ENCODE data around the gene HOXC4. TPM values are rescaled to one million over a fixed set of nuclear protein-coding genes. Genes with fewer than 3 reads are reported as not detected.
A peak's percentile ranks its signal among the peaks of the same experiment; 100 is the strongest.

The HOXC4 gene
- total RNA-seq, 4 donors from 2014 or later = 0.69 to 5.7 (median 2.7) TPM

DNA sequence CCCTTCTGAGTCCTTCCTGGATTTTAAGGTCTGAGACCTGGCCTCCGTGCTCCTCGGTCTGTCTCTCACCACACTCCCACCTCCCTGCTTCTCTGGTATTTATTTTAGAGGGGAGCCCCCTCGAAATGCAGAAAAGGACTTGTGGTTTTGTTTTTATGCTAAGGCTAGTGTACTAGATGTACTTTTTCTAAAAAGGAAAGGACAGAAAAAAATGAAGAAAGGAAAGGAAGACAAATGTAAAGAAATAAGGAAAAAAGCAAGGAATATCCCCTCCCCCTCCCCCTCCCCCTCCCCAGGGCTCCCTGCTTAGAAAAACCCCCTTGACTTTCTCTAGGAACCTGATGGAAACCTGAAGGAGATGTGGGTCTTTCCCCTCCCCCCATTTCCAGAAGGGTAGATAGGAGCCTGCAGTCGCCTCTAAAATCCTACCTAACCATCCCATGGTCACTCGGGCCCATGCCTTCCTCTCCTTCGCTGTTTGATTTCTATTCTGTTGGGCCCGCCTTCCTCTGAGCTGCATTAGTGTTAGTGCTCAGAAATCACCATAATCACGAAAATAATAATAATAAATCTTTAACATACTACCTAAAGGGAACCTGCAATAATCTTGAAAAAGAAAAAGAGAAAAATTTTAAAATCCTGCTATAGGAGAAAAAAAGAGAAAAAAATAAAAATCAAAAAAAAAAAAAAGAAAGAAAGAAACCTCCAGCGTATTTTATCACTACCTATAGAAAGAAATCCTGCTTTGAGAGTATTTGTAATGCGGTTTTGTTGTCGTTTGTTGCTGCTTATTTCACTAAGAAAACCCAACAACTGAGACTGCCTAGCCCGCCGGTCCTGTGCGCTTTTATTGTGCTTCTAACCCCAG lies 41.7 kb upstream of the HOXC4 start:
- TF ChIP-seq EP300 (IDR thresholded peaks at IDR 0.05) = no peak
- no peak for TF ChIP-seq POLR2AphosphoS5 (IDR thresholded peaks at IDR 0.05)
- no peak for TF ChIP-seq POLR2A (IDR thresholded peaks at IDR 0.05)
- TF ChIP-seq, protein P1, sequence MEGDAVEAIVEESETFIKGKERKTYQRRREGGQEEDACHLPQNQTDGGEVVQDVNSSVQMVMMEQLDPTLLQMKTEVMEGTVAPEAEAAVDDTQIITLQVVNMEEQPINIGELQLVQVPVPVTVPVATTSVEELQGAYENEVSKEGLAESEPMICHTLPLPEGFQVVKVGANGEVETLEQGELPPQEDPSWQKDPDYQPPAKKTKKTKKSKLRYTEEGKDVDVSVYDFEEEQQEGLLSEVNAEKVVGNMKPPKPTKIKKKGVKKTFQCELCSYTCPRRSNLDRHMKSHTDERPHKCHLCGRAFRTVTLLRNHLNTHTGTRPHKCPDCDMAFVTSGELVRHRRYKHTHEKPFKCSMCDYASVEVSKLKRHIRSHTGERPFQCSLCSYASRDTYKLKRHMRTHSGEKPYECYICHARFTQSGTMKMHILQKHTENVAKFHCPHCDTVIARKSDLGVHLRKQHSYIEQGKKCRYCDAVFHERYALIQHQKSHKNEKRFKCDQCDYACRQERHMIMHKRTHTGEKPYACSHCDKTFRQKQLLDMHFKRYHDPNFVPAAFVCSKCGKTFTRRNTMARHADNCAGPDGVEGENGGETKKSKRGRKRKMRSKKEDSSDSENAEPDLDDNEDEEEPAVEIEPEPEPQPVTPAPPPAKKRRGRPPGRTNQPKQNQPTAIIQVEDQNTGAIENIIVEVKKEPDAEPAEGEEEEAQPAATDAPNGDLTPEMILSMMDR (IDR thresholded peaks at IDR 0.05) = no peak
- no peak for ATAC-seq
- no peaks in the 10 kb centered on the region for H3K36me3 ChIP-seq
- H3K9me3 ChIP-seq = no peaks in the 10 kb centered on the region
- no peak overlapping the region for H3K4me3 ChIP-seq
- no peak overlapping the region for H3K27ac ChIP-seq
- H3K27me3 ChIP-seq = peaks cover 99% of the 10 kb centered on the region
- peaks cover 0 to 34% (median 14%) of the 10 kb centered on the region in 3 donors for H3K4me1 ChIP-seq
- WGBS, 2 donors (ENCODE audit: low coverage in 1 of 2) = 29 to 32% methylated on average over 9 to 11 of the region's 14 CpGs

DNA sequence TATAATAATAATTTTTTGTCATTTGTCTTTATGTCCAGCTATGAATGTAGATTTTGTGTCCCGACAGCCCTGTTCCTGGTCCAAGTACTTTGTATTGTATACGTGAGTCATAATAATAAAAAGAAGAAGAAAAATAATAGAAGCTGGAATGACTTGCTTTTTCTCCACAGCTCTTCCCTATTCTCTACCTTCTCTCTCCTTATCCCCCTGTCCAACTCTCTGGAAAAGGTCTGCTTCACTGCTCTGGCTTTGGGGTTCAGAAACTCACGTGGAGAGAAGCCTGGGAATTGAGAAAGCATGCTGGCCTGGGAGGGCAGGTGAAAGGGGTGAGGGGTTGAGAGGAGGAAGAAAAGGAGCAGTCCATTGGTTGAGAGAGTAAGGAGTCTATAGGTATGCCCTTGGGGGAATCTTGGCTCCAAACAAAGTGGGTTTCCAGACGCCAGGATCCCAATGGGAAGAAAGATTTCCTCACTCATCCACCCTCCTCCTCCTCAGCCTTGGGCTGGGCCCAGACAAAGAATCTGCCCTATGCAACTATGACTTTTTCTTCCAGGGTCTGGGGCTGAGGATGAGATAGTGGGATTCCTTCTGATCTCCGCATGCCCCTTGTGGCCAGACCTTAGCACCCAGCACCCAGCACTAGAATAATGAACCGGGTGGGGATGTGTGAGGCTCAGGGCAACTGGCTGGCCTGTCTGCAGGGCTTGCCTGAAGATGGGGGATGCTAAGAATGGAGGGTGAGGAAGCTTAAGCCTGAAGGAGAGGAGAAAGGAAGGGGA lies 40.8 kb upstream of the HOXC4 start:
- no peak for ATAC-seq
- H3K36me3 ChIP-seq = no peaks in the 10 kb centered on the region
- WGBS, 2 donors (ENCODE audit: low coverage in 1 of 2) = 23 to 36% methylated on average over 4 to 5 of the region's 6 CpGs
- no peak overlapping the region for H3K4me3 ChIP-seq
- H3K27ac ChIP-seq = no peak overlapping the region
- no peaks in the 10 kb centered on the region for H3K9me3 ChIP-seq
- peaks cover 0 to 43% (median 21%) of the 10 kb centered on the region in 3 donors for H3K4me1 ChIP-seq
- H3K27me3 ChIP-seq = peaks cover 99% of the 10 kb centered on the region
- TF ChIP-seq EP300 (IDR thresholded peaks at IDR 0.05) (no peak), POLR2A (IDR thresholded peaks at IDR 0.05) (no peak), POLR2AphosphoS5 (IDR thresholded peaks at IDR 0.05) (no peak)
- TF ChIP-seq, protein P1 (IDR thresholded peaks at IDR 0.05) = no peak

DNA sequence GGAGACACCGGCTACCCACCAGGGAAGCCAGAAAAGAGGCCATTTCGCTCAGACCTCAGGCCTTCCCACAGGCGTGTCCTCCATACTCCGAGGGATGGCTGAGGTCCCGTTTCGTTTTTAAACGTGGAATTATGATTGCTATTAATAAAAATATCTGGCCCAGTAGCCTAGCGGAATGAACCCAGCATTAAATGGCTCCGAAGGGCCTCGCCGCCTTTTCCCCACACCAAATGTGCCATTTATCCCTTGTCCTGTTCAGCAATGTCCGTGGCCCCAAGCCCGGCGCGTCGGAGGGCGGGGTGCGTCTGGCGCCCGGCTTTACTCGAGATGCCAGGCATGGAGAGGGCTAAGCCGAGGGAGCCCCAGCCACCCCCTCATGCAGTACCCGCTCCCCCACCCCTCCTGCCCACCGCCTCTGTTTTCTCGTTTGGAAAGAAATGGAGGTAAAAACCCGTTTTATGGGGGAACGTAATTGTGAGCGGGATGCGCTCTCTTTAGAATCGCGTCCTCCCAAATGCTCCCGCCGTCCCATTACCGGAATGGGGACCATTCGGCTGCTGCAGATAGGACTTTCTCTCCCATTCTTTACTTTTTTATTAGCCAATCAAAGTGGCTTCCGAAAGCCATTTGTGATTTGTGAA lies 39.1 kb upstream of the HOXC4 start:
- H3K27ac ChIP-seq = no peak overlapping the region
- no peak for ATAC-seq
- peaks cover 100% of the 10 kb centered on the region for H3K27me3 ChIP-seq
- TF ChIP-seq POLR2A (IDR thresholded peaks at IDR 0.05) (no peak), EP300 (IDR thresholded peaks at IDR 0.05) (no peak), POLR2AphosphoS5 (IDR thresholded peaks at IDR 0.05) (no peak)
- TF ChIP-seq, protein P1 (IDR thresholded peaks at IDR 0.05) = no peak
- no peaks in the 10 kb centered on the region for H3K9me3 ChIP-seq
- peaks cover 0 to 53% (median 16%) of the 10 kb centered on the region in 3 donors for H3K4me1 ChIP-seq
- peak overlapping the region in 1 of 2 donors; percentile 17 for H3K4me3 ChIP-seq
- H3K36me3 ChIP-seq = no peaks in the 10 kb centered on the region
- WGBS, 2 donors (ENCODE audit: low coverage in 1 of 2) = 6 to 7% methylated on average over 14 to 34 of the region's 36 CpGs

DNA sequence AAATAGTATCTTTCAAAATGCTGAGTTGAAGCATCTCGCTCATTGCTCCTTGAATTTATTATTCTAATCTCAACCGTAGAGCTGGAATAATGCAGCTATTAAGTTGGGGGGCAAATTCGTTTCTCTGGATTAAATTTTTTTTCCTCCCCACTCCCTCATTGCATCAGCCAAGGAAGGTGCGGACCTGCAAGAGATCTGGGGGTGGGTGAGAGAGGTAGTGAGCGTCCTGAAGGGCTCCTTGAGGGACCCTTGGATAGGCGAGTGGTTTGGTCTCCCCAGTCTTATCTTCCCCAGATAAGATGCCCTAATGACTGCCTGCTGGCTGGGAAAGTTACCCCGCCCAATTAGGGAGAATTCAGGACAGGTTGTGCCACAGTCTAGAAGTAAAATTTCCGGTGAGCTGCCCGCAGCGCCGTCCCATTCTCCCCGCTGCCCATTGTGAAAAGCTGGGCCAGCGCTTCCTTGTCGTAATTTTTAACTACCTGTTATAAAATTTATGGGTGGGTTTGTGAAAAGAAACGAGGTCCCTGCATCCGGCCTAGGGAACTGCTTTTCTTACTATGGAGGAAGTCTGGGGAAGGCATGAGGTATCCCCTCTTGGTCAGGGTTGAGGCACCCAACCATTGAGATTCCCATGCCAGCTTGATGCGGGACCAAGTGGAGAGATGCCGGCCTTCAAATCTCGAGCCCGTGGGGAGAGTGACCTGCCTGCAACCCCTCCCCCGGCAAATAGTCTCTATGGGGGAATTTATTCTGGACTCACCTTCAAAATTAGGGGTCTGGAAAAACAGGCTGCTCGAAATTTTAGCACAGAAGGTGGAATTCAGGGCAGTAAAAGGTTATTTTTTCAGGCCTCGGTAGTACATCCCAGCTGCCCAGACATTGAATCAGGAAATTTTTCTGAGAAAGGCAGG lies 38.4 kb upstream of the HOXC4 start:
- peaks cover 100% of the 10 kb centered on the region for H3K27me3 ChIP-seq
- peaks cover 0 to 56% (median 14%) of the 10 kb centered on the region in 3 donors for H3K4me1 ChIP-seq
- WGBS, 2 donors (ENCODE audit: low coverage in 1 of 2) = 14 to 15% methylated on average over 12 to 22 of the region's 23 CpGs
- no peak overlapping the region for H3K4me3 ChIP-seq
- no peaks in the 10 kb centered on the region for H3K36me3 ChIP-seq
- H3K27ac ChIP-seq = no peak overlapping the region
- TF ChIP-seq, protein P1 (IDR thresholded peaks at IDR 0.05) = no peak
- TF ChIP-seq EP300 (IDR thresholded peaks at IDR 0.05) (no peak), POLR2AphosphoS5 (IDR thresholded peaks at IDR 0.05) (no peak), POLR2A (IDR thresholded peaks at IDR 0.05) (no peak)
- ATAC-seq = no peak
- no peaks in the 10 kb centered on the region for H3K9me3 ChIP-seq
